Uterus (tissue), 4 donors: ENCODE data around the gene UBE2L5. TPM values are rescaled to one million over a fixed set of nuclear protein-coding genes. Genes with fewer than 3 reads are reported as not detected.
A peak's percentile ranks its signal among the peaks of the same experiment; 100 is the strongest.

Experiments used
- DNase-seq, 2 donors: peaks; one replicate each; pipeline ENCODE4 v3.0.0-alpha.2; 2019 to 2020
- H3K27ac ChIP-seq, 2 donors: fragments of 200-600 bp; sonication (generic); 1 replicate in 1 of 2; 2 replicates in 1 of 2; pipeline ENCODE4 v1.5.1; 2016 to 2018
- H3K27me3 ChIP-seq, 2 donors: fragments of 200-600 bp; sonication (generic); one replicate each; pipeline ENCODE4 v1.5.1; 2018 to 2019; ENCODE audit warnings: control low read depth in 1 of 2
- H3K36me3 ChIP-seq, 2 donors: fragments of 200-600 bp; sonication (generic); one replicate each; pipeline ENCODE4 v1.5.1; 2019; ENCODE audit warnings: control low read depth in 1 of 2
- H3K4me1 ChIP-seq, 2 donors: fragments of 200-600 bp; sonication (generic); one replicate each; pipeline ENCODE4 v1.5.1; 2018 to 2019; ENCODE audit warnings: control low read depth in 1 of 2
- H3K4me3 ChIP-seq, 2 donors: fragments of 200-600 bp; sonication (generic); 1 replicate in 1 of 2; 2 replicates in 1 of 2; pipeline ENCODE4 v1.5.1; 2018 to 2019; ENCODE audit warnings: mild to moderate bottlenecking in 1 of 2
- H3K9me3 ChIP-seq, 2 donors: fragments of 200-600 bp; sonication (generic); one replicate each; pipeline ENCODE4 v1.5.1; 2019; ENCODE audit warnings: control low read depth in 1 of 2
- POLR2A ChIP-seq, 2 donors: fragments of 450-650 bp; IDR thresholded peaks; one replicate each; pipeline ENCODE4 v1.6.1; 2016; ENCODE audit warnings: antibody characterized with exemption in 2 of 2, mild to moderate bottlenecking in 1 of 2, moderate library complexity in 1 of 2
- intact Hi-C: fragments of 100-400 bp; cut with DNase I; formaldehyde crosslinking; loops from one replicate; pipeline ENCODE4 v1.15.1; 2023; ENCODE audit warnings: low total_unique reads
- total RNA-seq, 4 donors: library from RNA; depleted of rRNA in 3 of 4; stranded (reverse); fragments of >200 nt in 3 of 4; gene quantifications; one replicate each; pipeline versions ENCODE4 v1.1.0 to v1.2.4, GENCODE V29; 2014 to 2023
- TF ChIP-seq, protein P1 (sequence below), 4 experiments: fragments of 200-600 bp in 2 of 4; fragments of 450-650 bp in 2 of 4; sonication (generic) in 2 of 4; IDR thresholded peaks; one replicate each; pipeline ENCODE4 v1.5.1; 2016 to 2019; ENCODE audit warnings: antibody characterized with exemption in 4 of 4, mild to moderate bottlenecking in 2 of 4, moderate library complexity in 1 of 4
- donor health status: DM: yes; HTN: yes; CAD: no.

UBE2L5 gene
- total RNA-seq, 4 donors from 2014 or later = 0.21 to 2.8 TPM; not detected in 2

DNA sequence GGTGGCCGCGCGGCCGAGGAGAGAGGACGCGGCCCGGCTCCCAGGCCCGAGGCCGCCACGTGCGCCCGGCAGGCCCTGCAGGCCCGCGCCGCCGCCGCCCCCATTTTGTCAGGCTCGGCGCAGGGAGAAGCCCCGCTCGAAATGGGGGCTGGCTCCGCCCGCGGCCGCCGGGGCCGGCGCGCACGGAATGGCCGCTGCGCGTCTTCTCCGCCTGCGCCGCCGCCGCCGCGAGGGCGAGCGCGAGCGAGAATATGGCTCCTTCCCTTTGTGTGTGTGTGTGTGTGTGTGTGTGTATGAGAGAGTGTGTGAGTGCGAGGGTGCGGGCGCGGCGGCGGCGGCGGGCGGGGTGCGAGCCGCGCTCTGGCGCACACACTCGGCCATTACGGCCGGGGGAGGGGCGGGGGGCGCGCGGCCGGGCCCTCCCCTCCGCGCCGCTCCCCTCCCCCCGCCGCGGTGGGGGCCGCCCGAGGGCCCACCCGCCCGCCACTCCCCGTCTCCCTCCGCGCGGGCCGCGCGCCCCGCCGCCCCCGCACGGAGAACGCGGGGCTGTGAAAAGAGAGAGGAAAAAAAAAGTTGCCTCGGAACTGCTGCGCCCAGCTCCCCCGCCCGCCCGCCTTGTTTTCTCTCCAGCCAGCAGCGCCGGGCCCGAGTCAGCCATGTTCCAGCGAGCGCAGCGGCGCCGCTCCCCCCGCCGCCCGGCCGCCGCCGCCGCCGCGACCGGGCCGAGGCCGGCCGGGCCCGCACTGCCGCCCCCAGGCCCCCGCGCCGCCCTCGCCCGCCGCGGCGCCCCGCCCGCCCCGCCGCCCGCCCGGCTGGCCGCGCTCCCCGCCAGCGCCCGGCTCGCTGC, 42.4 kb downstream of the UBE2L5 start:
- Histone ChIP-seq H3K36me3 (no peaks in the 10 kb centered on the region), H3K9me3 (no peaks in the 10 kb centered on the region), H3K27ac (peak overlapping the region; percentile 99), H3K27me3 (no peaks in the 10 kb centered on the region), H3K4me1 (peaks cover 0 to 4% of the 10 kb centered on the region in 2 donors), H3K4me3 (peak overlapping the region; percentile 67 to 75)
- TF ChIP-seq POLR2A (IDR thresholded peaks at IDR 0.05) = peak; percentile 38 to 80
- TF ChIP-seq, protein P1, sequence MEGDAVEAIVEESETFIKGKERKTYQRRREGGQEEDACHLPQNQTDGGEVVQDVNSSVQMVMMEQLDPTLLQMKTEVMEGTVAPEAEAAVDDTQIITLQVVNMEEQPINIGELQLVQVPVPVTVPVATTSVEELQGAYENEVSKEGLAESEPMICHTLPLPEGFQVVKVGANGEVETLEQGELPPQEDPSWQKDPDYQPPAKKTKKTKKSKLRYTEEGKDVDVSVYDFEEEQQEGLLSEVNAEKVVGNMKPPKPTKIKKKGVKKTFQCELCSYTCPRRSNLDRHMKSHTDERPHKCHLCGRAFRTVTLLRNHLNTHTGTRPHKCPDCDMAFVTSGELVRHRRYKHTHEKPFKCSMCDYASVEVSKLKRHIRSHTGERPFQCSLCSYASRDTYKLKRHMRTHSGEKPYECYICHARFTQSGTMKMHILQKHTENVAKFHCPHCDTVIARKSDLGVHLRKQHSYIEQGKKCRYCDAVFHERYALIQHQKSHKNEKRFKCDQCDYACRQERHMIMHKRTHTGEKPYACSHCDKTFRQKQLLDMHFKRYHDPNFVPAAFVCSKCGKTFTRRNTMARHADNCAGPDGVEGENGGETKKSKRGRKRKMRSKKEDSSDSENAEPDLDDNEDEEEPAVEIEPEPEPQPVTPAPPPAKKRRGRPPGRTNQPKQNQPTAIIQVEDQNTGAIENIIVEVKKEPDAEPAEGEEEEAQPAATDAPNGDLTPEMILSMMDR (IDR thresholded peaks at IDR 0.05) = peak in 1 of 4 experiments; percentile 26
- peak; percentile 79 to 83 for DNase-seq
- intact Hi-C loops = loop anchor here (5.0 to 10.0 kb wide), 5 partner anchors 67 to 332 kb away; no protein-coding TSS in a partner anchor

DNA sequence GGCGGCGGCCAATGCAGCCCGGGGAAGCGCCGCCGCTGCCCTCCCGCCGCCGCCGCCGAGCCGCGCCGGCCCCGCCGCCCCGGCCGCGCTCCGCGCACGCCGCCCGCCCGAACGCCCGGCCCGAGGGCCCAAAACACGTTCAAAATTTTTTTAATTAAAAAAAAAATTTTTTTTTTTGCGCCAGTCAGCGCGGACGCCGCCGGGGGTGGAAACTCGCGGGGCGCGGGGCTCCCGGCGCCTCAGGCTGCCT, 43.0 kb downstream of the UBE2L5 start:
- H3K27ac ChIP-seq = peak overlapping the region; percentile 99 to 100
- no peaks in the 10 kb centered on the region for H3K36me3 ChIP-seq
- no peak for TF ChIP-seq POLR2A (IDR thresholded peaks at IDR 0.05)
- TF ChIP-seq, protein P1 (IDR thresholded peaks at IDR 0.05) = no peak
- no peaks in the 10 kb centered on the region for H3K27me3 ChIP-seq
- H3K4me1 ChIP-seq = peaks cover 0 to 4% of the 10 kb centered on the region in 2 donors
- peak overlapping the region; percentile 49 to 97 for H3K4me3 ChIP-seq
- DNase-seq = no peak
- no peaks in the 10 kb centered on the region for H3K9me3 ChIP-seq
- intact Hi-C loops = loop anchor here (10.0 kb wide), 2 partner anchors 110 to 330 kb away; no protein-coding TSS in a partner anchor

DNA sequence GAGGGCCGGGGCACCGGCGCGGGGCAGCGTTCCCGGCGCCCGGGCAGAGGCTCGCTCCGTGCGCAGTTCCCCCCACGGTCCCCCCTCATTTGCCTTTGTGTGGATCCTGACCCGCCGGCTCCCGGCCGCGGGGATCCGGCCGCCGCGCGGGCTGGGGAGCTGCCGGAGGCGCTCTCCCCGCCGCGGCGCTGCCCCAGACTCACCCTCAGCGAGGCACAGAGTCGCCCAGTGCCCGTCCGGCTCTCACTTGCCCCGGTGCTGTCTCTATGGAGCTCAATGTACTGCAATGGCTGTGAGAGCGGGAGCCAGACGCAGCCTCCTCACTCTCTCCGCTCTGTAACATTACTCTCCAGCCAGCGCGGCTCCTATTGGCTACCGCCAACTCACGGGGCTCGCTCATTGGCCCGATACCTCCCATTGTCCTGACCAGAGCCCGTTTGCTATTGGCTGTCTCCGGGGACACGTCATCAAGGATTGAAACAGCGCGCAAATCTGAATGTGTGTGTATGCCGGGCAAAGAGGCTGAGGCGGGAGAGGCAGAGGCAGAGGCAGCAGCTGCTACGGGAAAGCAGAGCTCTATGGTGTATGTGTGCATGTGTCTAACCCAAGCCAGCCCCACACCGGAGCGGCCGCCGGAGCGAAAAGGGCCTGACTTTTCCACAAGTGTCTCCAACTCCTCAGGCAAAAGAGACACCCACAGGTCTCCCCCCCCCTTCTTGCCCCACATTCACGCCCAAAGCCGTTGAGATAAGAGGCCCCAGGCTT, 43.5 kb downstream of the UBE2L5 start, which contains the start of gene HMGB1:
Gene HMGB1 (minus strand): TSS at position 344 of the 765 bp plus-strand sequence. CDS start 2,256 bp downstream, outside the sequence.
- intact Hi-C loops = loop anchor here (10.0 kb wide), 2 partner anchors 109 to 329 kb away; no protein-coding TSS in a partner anchor

DNA sequence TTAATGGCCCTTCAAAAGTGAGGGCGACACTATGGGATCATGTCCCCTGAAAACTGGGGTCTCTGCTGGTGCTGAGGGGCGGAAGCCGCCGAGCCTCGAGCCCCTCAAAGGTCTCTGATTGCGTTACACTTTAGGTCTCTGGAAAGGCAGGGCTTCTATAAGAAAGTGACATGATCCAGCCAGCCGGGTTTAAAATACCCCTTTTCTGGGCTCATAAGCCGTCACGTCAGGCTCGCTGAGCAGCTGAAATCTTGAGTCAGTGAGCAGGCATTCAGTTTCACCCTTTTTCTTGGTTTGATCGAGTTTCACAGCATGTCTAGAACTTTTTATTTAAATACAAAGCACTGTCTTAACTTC, 44.0 kb downstream of the UBE2L5 start:
- TF ChIP-seq, protein P1 (IDR thresholded peaks at IDR 0.05) = no peak
- no peak for TF ChIP-seq POLR2A (IDR thresholded peaks at IDR 0.05)
- H3K4me1 ChIP-seq = peaks cover 0 to 4% of the 10 kb centered on the region in 2 donors
- H3K27me3 ChIP-seq = no peaks in the 10 kb centered on the region
- no peak overlapping the region for H3K27ac ChIP-seq
- no peak for DNase-seq
- no peaks in the 10 kb centered on the region for H3K9me3 ChIP-seq
- intact Hi-C loops = loop anchor here (10.0 kb wide), 2 partner anchors 108 to 328 kb away; no protein-coding TSS in a partner anchor
- H3K36me3 ChIP-seq = no peaks in the 10 kb centered on the region
- no peak overlapping the region for H3K4me3 ChIP-seq

More for the DNA sequence above, 43.5 kb downstream of the UBE2L5 start, which contains the start of gene HMGB1:
- Histone ChIP-seq H3K27ac (peak within 1 kb of the TSS; percentile 99 to 100), H3K9me3 (no peaks in the 10 kb centered on the region), H3K4me3 (peak within 1 kb of the TSS; percentile 67 to 97), H3K27me3 (no peaks in the 10 kb centered on the region), H3K4me1 (peaks cover 0 to 4% of the 10 kb centered on the region in 2 donors), H3K36me3 (no peaks in the 10 kb centered on the region)
- TF ChIP-seq, protein P1 (IDR thresholded peaks at IDR 0.05) = peak in 1 of 4 experiments; percentile 4
- TF ChIP-seq POLR2A (IDR thresholded peaks at IDR 0.05) = peak; percentile 100
- peak; percentile 97 to 98 for DNase-seq
